ENCODE data around the gene UGGT1. TPM values are rescaled to one million over a fixed set of nuclear protein-coding genes. Genes with fewer than 3 reads are reported as not detected.
"Not testable (repeated sequence)": the region's sequence is repeated elsewhere in the genome, so short reads cannot be mapped to it uniquely, and the experiment has no call there.

The UGGT1 gene
- total RNA-seq, 1 donor from 2014 or later = 68.0 TPM

GRCh38 chr2:128170776-128171175 lies 79.8 kb downstream of the UGGT1 start:
- Histone ChIP-seq H3K36me3 (ENCODE audit: insufficient read depth, low read length) (peaks cover 63% of the 10 kb centered on the region), H3K4me3 (ENCODE audit: insufficient read depth, low read depth, low read length) (no peak overlapping the region), H3K4me1 (ENCODE audit: insufficient read depth, low read length) (no peaks in the 10 kb centered on the region), H2AFZ (ENCODE audit: low read depth, low read length) (no peak overlapping the region), H4K20me1 (ENCODE audit: insufficient read depth, low read length) (peaks cover 3% of the 10 kb centered on the region), H3K4me2 (ENCODE audit: low read length) (no peak overlapping the region), H3K9ac (ENCODE audit: low read length) (no peak overlapping the region), H3K79me2 (ENCODE audit: insufficient read depth, low read length) (no peaks in the 10 kb centered on the region), H3K9me3 (ENCODE audit: insufficient read depth, low read depth, low read length) (no peaks in the 10 kb centered on the region), H3K27ac (ENCODE audit: low read depth, low read length) (no peak overlapping the region), H3K27me3 (ENCODE audit: insufficient read depth, low read length) (no peaks in the 10 kb centered on the region)
- TF ChIP-seq EZH2 (IDR thresholded peaks at IDR 0.05; ENCODE audit: insufficient read depth, low read length) (no peak), CTCF (IDR thresholded peaks at IDR 0.05; ENCODE audit: insufficient read depth, low read depth, low read length) (no peak)
- Mint-ChIP-seq H3K9me3 (ENCODE audit: unreplicated experiment) (no peaks in the 10 kb centered on the region), H3K4me3 (ENCODE audit: unreplicated experiment) (no peak overlapping the region), H3K27ac (ENCODE audit: unreplicated experiment) (no peak overlapping the region), H3K27me3 (ENCODE audit: low read depth, unreplicated experiment) (no peaks in the 10 kb centered on the region), H3K36me3 (ENCODE audit: low read depth, unreplicated experiment) (no peaks in the 10 kb centered on the region), H3K4me1 (ENCODE audit: low read depth, unreplicated experiment) (peaks cover 3% of the 10 kb centered on the region)
- no peak for DNase-seq (ENCODE audit: low read depth)
- FAIRE-seq = no peak

- no peaks in the 10 kb centered on the region for H3K27me3 ChIP-seq (ENCODE audit: insufficient read depth, low read length)
Measured at GRCh38 chr2:128172191-128172590, 81.2 kb downstream of the UGGT1 start.

GRCh38 chr2:128174067-128174466 lies 83.1 kb downstream of the UGGT1 start:
- not testable (repeated sequence) for H4K20me1 ChIP-seq (ENCODE audit: insufficient read depth, low read length); H3K9me3 Mint-ChIP-seq (ENCODE audit: unreplicated experiment); H3K4me3 ChIP-seq (ENCODE audit: insufficient read depth, low read depth, low read length); H3K4me3 Mint-ChIP-seq (ENCODE audit: unreplicated experiment); H3K27ac ChIP-seq (ENCODE audit: low read depth, low read length); H3K79me2 ChIP-seq (ENCODE audit: insufficient read depth, low read length); H3K36me3 Mint-ChIP-seq (ENCODE audit: low read depth, unreplicated experiment); H3K9ac ChIP-seq (ENCODE audit: low read length); H2AFZ ChIP-seq (ENCODE audit: low read depth, low read length); H3K4me2 ChIP-seq (ENCODE audit: low read length); H3K9me3 ChIP-seq (ENCODE audit: insufficient read depth, low read depth, low read length); H3K27ac Mint-ChIP-seq (ENCODE audit: unreplicated experiment); H3K27me3 Mint-ChIP-seq (ENCODE audit: low read depth, unreplicated experiment); H3K4me1 Mint-ChIP-seq (ENCODE audit: low read depth, unreplicated experiment); FAIRE-seq; H3K4me1 ChIP-seq (ENCODE audit: insufficient read depth, low read length); DNase-seq (ENCODE audit: low read depth); H3K27me3 ChIP-seq (ENCODE audit: insufficient read depth, low read length)
- peaks cover 68% of the 10 kb centered on the region for H3K36me3 ChIP-seq (ENCODE audit: insufficient read depth, low read length)

More at GRCh38 chr2:128172191-128172590, 81.2 kb downstream of the UGGT1 start:
- Histone ChIP-seq H4K20me1 (ENCODE audit: insufficient read depth, low read length) (peaks cover 3% of the 10 kb centered on the region), H3K4me1 (ENCODE audit: insufficient read depth, low read length) (no peaks in the 10 kb centered on the region), H2AFZ (ENCODE audit: low read depth, low read length) (no peak overlapping the region), H3K36me3 (ENCODE audit: insufficient read depth, low read length) (peaks cover 62% of the 10 kb centered on the region), H3K27ac (ENCODE audit: low read depth, low read length) (no peak overlapping the region), H3K4me2 (ENCODE audit: low read length) (no peak overlapping the region), H3K9me3 (ENCODE audit: insufficient read depth, low read depth, low read length) (no peaks in the 10 kb centered on the region), H3K9ac (ENCODE audit: low read length) (no peak overlapping the region), H3K4me3 (ENCODE audit: insufficient read depth, low read depth, low read length) (no peak overlapping the region), H3K79me2 (ENCODE audit: insufficient read depth, low read length) (no peaks in the 10 kb centered on the region)
- no peak overlapping the region for H3K4me3 Mint-ChIP-seq (ENCODE audit: unreplicated experiment)
- no peak overlapping the region for H3K27ac Mint-ChIP-seq (ENCODE audit: unreplicated experiment)
- no peaks in the 10 kb centered on the region for H3K27me3 Mint-ChIP-seq (ENCODE audit: low read depth, unreplicated experiment)
- TF ChIP-seq EZH2 (IDR thresholded peaks at IDR 0.05; ENCODE audit: insufficient read depth, low read length) (no peak), CTCF (IDR thresholded peaks at IDR 0.05; ENCODE audit: insufficient read depth, low read depth, low read length) (no peak)
- H3K36me3 Mint-ChIP-seq (ENCODE audit: low read depth, unreplicated experiment) = no peaks in the 10 kb centered on the region
- FAIRE-seq = no peak
- DNase-seq (ENCODE audit: low read depth) = no peak
- no peaks in the 10 kb centered on the region for H3K9me3 Mint-ChIP-seq (ENCODE audit: unreplicated experiment)
- H3K4me1 Mint-ChIP-seq (ENCODE audit: low read depth, unreplicated experiment) = peaks cover 3% of the 10 kb centered on the region
